GM18870 (cell line): Measurements from ENCODE around the gene TNS1.

ENCODE experiments used
- ATAC-seq: cut with Tn5 transposase; IDR thresholded peaks from one replicate; pipeline ENCODE4 v1.9.1; 2021; ENCODE audit warnings: moderate library complexity; ENCODE audit not compliant: unreplicated experiment

The TNS1 gene

GRCh38 chr2:217877866-217878265, 124.9 kb downstream of the TNS1 start:
- ATAC-seq = no peak

- ATAC-seq = no peak
Measured at GRCh38 chr2:217876253-217876570, 126.6 kb downstream of the TNS1 start.

GRCh38 chr2:217875556-217876252, 127.1 kb downstream of the TNS1 start:
- ATAC-seq = no peak

- ATAC-seq = no peak
Measured at GRCh38 chr2:217875138-217875537, 127.7 kb downstream of the TNS1 start.

- ATAC-seq = no peak
Measured at GRCh38 chr2:217873371-217873770, 129.4 kb downstream of the TNS1 start.

- no peak for ATAC-seq
Measured at GRCh38 chr2:217872319-217872718, 130.5 kb downstream of the TNS1 start.

GRCh38 chr2:217870528-217871011, 132.2 kb downstream of the TNS1 start:
- no peak for ATAC-seq

GRCh38 chr2:217868911-217869334, 133.9 kb downstream of the TNS1 start:
- ATAC-seq = no peak

- no peak for ATAC-seq
Measured at GRCh38 chr2:217868265-217868892, 134.4 kb downstream of the TNS1 start.

GRCh38 chr2:217866457-217866856, 136.3 kb downstream of the TNS1 start:
- ATAC-seq = no peak

- ATAC-seq = peak; percentile 57
Measured at GRCh38 chr2:217864963-217865772, 137.6 kb downstream of the TNS1 start.

GRCh38 chr2:217863883-217864282, 138.9 kb downstream of the TNS1 start:
- ATAC-seq = no peak

GRCh38 chr2:217861334-217861877, 141.4 kb downstream of the TNS1 start:
- no peak for ATAC-seq

- ATAC-seq = no peak
Measured at GRCh38 chr2:217859926-217860325, 142.9 kb downstream of the TNS1 start.

GRCh38 chr2:217858519-217859491, 144.0 kb downstream of the TNS1 start:
- no peak for ATAC-seq

GRCh38 chr2:217857624-217858506, 144.9 kb downstream of the TNS1 start:
- no peak for ATAC-seq

GRCh38 chr2:217856871-217857270, 145.9 kb downstream of the TNS1 start:
- ATAC-seq = no peak

GRCh38 chr2:217856159-217856558, 146.6 kb downstream of the TNS1 start:
- no peak for ATAC-seq

GRCh38 chr2:217854684-217855420, 147.9 kb downstream of the TNS1 start:
- ATAC-seq = no peak
